Activated effector memory CD4-positive, alpha-beta T cell treated with anti-CD3 and anti-CD28 coated beads, Interleukin-2, amount 50 U/mL, for 16 hours (primary cell): Measurements from ENCODE around the gene OLFML2A.

Source experiments
- DNase-seq: peaks from one replicate; pipeline ENCODE4 v3.0.0-alpha.2; 2020

Gene OLFML2A

GRCh38 chr9:124779368-124780059 is 2.6 kb downstream of the OLFML2A start:
- DNase-seq = no peak

DNA sequence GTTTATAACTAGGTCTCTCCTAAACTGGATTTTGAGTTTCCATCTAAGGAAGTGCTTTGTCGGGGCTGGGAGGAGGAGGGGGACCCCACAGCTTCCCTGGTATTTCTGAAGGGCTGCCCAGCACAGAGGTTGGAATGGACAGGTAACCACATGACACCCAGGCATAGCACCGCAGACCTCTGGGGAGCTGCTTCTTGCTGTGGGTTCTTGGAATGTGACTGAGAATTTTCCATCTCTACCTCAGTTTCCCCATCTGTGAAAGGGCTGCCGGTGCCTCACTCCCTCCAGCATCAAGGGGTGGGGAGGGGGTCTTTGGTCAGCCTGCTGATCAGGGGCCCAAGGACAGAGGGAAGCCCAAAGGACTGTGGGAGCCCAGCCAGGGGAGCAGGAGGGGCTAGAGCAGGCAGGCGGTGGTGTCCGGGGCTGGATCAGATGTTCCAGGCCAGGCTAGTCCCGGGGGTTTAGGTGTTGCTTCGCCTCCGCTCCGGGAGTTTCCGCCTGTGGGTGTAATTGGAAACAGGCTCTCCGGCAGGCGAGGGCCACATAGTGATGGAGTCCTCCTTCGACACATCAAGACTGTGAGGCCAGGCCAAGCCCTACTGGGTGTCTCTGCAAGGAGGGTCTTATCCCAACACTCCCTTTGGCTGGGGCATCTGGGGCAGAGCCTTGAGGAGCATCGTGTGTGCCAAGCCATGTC is 3.3 kb downstream of the OLFML2A start:
- DNase-seq = peak; percentile 49

DNA sequence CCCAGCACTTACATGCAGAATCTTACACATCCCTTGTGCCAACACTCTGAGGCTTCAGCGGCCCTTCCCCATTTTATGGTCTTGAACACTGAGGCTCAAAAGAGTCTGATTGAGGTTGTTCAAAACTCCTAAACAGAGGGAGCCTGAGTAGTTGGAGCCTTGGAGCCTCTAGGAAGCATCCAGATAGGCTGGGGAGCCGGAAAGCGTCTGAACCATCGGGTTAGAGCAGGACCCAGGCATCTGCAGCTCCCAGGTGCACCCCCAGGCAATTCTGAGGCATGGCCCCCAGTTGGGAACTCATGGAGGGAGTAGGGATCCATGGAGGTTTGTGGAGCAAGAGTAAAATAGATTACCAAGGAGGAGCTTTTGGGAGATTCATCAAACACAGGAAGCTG is 3.8 kb downstream of the OLFML2A start:
- no peak for DNase-seq

DNA sequence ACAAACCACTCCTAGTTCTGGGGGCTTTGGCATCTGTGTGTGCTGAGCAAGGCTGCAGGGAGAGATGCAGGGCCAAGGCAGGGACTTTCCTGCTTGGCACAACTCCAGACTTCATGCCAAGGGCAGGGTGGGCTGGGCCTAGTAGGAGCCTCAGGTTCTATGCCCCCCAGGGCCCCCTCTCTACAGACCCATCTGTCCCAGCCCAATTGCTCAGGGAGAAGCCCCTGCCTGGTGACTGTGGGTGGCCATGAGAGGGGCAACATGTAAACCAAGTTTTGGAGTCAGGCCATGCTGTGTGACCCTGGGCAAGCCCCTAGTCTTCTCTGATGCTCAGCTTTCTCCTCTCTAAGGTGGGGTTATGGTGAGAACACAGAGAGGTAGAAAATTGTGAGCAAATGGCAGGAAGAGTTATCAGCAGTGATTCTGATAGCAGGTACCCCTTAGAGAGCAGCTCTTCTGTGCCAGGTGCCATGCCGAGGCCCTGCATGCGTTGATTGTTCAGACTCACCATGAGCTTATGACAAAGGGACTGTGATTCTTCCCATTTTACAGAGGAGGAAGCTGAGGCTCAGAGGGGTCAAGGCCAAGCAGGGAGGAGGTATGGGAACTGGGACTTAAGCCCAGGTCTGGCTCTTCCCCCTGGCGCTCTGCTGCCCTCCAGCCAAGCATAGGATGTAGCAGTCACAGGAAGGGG is 5.2 kb downstream of the OLFML2A start:
- no peak for DNase-seq

DNA sequence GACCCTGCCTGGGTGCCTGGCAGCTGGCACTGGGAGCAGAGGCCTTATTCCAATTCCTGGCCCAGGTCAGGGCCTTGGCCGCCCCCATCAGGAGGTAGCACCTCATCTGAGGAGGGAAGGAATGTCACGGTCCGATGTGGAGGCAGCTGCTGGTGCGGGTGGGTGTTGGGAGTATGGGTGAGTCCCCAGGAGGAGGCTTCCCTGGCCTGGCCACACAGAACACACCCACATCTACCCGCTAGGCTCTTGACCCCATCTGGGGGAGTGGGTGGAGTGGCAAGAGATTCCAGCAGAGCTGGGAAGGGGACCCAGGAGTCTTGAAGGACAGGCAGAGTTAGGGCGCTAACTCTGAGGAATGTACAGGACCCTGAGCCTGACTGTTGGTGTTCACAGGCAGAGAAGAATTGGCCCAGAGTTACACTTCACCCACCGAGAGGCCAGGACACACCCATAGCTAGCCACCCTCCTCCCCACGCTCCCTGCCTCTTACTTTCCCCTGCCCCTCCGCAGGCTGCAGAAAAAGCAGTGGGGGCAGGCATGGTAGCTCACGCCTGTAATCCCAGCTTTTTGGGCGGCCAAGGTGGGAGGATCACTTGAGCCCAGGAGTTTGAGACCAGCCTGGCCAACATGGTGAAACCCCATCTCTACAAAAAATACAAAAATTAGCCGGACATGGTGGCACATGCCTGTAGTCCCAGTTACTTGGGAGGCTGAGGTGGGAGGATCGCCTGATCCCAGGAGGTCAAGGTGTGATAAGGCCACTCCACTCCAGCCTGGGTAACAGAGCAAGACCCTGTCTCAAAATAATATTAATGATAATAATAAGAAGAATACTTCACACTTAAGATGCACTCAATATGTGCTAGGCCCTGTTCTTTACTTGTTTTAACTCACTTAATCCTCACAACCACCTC is 6.0 kb downstream of the OLFML2A start:
- peak; percentile 38 for DNase-seq

DNA sequence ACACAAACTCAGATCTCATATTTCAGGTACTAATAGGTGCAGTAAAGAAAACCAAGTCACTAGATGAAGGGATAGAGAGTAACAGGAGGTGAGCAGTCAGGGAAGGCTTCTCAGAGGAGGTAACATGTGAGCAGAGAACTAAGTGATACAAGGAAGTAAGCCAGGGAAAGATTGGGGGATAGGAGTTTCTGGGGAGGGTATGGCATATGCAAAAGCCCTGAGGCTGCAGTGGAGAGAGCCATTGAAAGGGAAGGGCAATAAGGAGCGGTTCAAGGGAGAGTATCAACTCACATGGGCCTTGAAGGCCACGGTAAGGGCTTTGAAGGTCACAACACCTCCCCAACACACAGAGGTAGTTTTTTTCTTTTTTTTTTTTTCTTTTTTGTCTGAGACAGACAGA is 6.9 kb downstream of the OLFML2A start:
- no peak for DNase-seq

DNA sequence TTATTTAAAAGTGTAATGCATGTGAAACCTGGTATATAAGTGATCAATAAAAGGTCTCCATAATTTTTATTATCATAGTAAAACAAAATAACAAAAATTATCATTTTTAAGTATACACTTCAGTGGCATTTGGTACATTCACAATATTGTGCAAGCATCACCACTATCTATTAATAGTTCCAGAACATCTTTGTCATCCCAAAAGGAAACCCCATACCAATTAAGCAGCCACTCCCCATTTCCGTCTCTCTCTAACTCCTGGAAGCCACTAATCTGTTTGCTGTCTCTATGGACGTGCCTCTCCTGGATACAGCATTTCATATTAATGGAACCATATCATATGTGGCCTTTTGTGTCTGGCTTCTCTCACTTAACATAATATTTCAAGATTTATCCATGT is 7.6 kb downstream of the OLFML2A start:
- no peak for DNase-seq

GRCh38 chr9:124786881-124787573 is 10.1 kb downstream of the OLFML2A start:
- DNase-seq = peak; percentile 44

GRCh38 chr9:124788542-124789217 is 11.7 kb downstream of the OLFML2A start:
- DNase-seq = peak; percentile 30

DNA sequence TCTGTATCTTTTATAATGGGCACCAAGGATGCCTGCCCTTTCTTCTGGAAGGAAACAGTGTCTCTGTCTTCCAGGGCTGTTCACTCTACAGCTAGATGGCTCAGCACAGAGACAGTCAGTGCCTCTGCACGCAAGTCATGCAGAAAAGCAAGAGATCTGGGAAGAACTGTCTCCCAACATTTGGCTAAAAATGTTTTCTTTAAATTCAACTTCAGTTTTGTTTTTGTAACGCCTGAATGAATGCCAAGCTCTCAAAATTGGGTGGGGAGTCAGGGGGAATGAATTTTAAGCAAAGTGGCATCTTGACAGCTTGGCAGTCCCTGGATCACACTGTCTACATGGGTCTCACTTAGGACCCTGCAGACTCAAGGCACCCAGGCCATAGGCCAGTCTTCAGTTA is 12.6 kb downstream of the OLFML2A start:
- no peak for DNase-seq

DNA sequence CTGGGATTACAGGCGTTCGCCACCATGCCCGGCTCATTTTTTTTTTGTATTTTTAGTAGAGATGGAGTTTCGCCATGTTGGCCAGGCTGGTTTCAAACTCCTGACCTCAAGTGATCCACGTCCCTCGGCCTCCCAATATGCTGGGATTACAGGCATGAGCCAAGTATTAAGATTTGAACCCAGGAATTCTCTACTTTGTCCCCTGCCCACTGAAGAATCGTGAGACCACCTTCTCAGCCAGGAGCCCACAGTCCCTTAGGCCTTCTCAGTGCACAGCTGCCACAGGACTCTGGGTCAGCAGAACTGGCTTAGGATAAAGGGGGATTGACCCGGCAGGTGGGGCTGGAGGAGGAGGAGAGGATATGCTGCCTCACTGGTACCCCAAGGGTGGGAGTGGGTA is 13.4 kb downstream of the OLFML2A start:
- DNase-seq = no peak

DNA sequence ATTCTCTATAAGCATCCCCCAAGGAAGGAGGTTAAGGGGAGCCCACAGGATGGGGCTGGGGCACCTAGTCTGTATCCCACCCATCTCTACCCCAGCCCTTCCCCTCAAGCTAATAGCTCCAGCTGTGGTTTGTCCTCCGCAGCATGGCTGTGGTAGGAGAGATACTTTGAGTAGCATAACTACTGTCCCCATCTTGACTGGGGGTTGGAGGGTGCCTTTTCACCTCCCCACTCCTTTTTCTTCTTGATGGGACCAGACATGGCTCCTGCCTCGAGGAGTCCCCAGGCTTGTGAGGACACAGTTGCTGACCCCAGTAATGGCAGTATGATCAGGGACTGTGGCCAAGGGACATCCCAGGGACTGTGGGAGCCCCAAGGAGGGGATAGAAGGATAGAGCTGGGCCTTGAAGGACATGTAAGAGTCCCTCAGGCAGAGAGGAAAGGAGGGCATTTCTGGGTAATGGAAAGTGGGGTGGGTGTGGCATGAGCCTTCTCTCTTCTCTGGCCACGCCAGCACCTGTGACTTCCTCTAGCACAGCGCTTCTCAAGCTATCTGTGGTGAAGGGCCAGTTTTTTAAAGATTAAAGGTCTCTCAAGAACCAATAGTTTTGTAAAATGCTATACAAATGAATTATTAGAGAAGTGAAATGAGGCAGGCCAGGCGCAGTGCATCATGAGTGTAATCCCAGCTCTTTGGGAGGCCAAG is 14.0 kb downstream of the OLFML2A start:
- no peak for DNase-seq

DNA sequence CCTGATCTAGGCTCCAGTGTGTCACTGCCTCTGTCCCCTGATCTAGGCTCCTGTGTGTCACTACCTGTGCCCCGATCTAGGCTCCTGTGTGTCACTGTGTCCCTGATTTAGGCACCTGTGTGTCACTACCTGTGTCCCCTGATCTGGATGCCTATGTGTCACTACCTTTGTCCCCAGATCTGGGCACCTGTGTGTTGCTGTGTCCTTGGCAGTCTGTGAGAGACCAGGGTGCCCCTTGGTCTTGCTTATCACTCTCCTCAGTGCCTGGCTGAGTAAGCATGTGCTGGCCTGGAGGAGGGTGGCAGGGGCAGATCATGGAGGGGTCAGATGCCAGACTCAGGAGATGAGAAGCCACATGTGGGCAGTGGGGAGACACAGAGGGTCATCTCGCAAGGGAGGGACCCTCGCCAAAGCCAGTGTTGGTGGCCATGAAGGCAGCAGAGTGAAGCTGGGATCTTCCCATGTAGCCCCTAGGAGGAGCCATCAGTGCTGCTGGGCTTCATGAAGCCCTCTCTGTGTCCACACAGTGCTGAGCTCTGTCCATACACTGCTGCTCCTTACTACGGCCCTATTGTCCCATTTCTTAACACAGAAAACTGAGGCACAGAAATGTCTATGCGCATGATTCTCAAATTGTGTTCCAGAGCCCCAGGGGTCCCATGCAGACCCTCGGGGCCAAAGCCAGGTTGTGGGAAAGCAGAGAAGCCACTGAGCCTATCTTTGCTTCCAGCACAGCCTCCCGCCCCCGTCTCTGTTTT is 15.5 kb downstream of the OLFML2A start:
- no peak for DNase-seq

- DNase-seq = no peak
Observed at GRCh38 chr9:124793015-124793541, 16.1 kb downstream of the OLFML2A start.

GRCh38 chr9:124794902-124795491 is 18.1 kb downstream of the OLFML2A start:
- DNase-seq = no peak

GRCh38 chr9:124795881-124796431 is 19.0 kb downstream of the OLFML2A start:
- DNase-seq = no peak

DNA sequence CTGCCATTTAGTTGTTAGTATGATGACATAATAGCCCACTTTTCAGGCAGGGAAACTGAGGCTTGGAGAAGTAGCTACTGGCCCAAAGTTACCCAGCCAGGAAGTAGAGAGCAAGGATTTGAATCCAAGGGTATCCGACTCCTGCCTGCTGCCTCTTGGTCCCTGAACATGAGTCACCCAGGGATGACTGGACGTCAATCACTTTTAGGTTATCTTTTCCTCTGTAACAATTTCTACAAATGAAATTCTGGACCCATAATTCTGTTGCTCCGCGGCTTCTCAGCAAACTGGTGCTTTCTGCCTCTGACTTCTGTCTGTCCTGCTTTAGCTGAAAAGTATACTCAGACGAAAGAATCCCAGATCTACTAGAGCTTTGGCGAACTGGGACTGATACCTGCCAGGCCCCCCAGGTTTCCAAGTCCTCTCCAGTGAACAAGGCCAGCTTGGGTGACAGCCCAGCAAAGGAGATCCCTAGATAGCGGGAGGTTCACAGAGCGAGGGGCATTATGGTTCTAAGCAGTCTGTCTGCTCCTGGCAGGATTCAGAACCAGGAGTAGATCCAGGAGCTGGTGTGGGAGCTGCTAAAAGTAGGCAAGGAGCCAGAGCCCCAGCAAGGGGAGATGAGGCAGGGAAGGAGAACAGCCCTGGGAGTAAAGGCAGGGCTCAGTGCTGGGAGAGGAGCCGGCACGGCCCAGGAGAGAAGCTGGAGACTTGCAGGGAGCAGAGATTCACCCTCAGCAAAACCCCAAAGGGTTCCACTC is 20.6 kb downstream of the OLFML2A start:
- no peak for DNase-seq

- DNase-seq = no peak
Observed at GRCh38 chr9:124799274-124800006, 22.5 kb downstream of the OLFML2A start.
